ENCODE measurements around the gene SATL1.

DNA sequence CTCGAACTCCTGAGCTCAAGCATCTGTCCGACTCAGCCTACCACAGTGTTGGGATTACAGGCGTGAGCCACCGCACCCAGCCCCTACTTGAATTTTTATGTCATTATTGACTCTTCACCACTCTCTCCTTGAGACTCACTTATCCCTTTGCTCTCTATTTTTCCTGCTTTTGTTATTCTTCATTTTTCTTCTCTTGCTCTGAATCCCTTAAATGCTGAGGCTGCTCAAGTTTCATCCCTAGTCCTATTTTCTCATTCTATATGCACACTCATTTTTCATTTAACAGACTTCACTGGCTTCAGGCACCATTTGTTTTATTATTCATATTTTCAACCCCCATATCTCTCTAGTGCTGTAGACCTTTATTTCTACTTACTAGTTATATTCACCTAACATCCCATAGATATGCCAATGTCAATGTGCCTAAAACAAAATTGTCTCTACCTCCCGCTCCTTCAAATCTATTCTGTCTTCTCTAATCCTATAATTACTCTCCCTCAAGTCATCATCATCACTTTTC is 154.2 kb downstream of the SATL1 start:
- TF ChIP-seq, protein P1, sequence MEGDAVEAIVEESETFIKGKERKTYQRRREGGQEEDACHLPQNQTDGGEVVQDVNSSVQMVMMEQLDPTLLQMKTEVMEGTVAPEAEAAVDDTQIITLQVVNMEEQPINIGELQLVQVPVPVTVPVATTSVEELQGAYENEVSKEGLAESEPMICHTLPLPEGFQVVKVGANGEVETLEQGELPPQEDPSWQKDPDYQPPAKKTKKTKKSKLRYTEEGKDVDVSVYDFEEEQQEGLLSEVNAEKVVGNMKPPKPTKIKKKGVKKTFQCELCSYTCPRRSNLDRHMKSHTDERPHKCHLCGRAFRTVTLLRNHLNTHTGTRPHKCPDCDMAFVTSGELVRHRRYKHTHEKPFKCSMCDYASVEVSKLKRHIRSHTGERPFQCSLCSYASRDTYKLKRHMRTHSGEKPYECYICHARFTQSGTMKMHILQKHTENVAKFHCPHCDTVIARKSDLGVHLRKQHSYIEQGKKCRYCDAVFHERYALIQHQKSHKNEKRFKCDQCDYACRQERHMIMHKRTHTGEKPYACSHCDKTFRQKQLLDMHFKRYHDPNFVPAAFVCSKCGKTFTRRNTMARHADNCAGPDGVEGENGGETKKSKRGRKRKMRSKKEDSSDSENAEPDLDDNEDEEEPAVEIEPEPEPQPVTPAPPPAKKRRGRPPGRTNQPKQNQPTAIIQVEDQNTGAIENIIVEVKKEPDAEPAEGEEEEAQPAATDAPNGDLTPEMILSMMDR (IDR thresholded peaks at IDR 0.05) = no peak
- TF ChIP-seq POLR2A (IDR thresholded peaks at IDR 0.05) = no peak

Data from ovary (tissue), 3 donors.